ENCODE measurements around the gene ALG9.
A peak's percentile ranks its signal among the peaks of the same experiment; 100 is the strongest.

Gene ALG9

DNA sequence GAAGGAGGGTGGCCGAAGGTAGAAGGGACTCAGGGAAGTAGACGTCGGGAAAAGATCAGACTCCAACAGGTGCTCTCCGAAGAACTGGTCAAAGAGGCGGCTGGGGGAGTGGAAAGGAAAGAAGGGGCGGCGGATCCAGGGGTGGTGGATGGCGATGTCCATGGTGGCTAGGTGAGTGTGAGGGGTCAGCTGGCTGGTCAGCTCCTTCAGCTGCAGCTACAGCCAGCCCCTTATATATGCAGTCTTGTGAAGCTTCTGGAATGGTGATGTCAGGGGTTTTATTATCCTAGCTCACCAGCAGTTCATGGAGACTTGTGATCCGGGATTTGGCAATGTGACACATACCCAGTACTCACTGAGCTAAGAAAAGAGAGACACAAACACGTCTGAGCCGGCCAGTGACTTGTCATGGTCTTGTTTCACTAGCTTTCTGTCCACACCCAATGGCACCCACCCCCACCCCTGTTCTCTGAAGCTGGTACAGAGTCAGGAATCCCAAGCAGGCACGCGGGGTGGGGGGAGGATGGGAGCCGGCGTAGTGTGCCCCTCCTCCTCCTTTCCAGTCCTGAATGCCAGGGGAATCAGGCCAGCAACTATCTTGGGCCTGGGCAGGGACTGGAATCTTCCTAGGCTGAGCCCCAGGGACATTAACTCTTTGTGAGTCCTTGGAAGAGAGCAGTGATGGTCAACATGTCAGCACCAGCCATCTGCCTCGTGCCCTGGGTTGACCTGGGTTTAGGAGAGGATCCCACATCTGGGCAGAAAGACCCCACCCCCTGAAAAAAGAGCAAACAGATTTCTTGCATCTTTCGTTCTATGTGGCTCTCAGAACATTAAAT lies 40.4 kb upstream of the ALG9 start, which contains the start of gene CRYAB:
CRYAB (minus strand) TSS at position 208 of the 839 bp plus-strand sequence; CDS start at position 162, 46 bp downstream.
- DNase-seq = peak; percentile 96 to 99
- no peaks in the 10 kb centered on the region for H3K27me3 ChIP-seq
- peak within 1 kb of the TSS; percentile 70 to 84 for H3K4me3 ChIP-seq
- H3K36me3 ChIP-seq = peaks cover 10 to 25% (median 13%) of the 10 kb centered on the region in 3 donors
- H3K4me1 ChIP-seq = peaks cover 0 to 55% (median 14%) of the 10 kb centered on the region in 4 donors
- TF ChIP-seq, protein P1, sequence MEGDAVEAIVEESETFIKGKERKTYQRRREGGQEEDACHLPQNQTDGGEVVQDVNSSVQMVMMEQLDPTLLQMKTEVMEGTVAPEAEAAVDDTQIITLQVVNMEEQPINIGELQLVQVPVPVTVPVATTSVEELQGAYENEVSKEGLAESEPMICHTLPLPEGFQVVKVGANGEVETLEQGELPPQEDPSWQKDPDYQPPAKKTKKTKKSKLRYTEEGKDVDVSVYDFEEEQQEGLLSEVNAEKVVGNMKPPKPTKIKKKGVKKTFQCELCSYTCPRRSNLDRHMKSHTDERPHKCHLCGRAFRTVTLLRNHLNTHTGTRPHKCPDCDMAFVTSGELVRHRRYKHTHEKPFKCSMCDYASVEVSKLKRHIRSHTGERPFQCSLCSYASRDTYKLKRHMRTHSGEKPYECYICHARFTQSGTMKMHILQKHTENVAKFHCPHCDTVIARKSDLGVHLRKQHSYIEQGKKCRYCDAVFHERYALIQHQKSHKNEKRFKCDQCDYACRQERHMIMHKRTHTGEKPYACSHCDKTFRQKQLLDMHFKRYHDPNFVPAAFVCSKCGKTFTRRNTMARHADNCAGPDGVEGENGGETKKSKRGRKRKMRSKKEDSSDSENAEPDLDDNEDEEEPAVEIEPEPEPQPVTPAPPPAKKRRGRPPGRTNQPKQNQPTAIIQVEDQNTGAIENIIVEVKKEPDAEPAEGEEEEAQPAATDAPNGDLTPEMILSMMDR (IDR thresholded peaks at IDR 0.05) = no peak
- H3K9me3 ChIP-seq = no peaks in the 10 kb centered on the region
- peak within 1 kb of the TSS; percentile 92 to 98 for H3K27ac ChIP-seq
- intact Hi-C loops (cut with DNase I; ENCODE audit: low total_unique reads) = loop anchor here (2.0 kb wide), 1 partner anchor 15 kb away; no protein-coding TSS in a partner anchor

DNA sequence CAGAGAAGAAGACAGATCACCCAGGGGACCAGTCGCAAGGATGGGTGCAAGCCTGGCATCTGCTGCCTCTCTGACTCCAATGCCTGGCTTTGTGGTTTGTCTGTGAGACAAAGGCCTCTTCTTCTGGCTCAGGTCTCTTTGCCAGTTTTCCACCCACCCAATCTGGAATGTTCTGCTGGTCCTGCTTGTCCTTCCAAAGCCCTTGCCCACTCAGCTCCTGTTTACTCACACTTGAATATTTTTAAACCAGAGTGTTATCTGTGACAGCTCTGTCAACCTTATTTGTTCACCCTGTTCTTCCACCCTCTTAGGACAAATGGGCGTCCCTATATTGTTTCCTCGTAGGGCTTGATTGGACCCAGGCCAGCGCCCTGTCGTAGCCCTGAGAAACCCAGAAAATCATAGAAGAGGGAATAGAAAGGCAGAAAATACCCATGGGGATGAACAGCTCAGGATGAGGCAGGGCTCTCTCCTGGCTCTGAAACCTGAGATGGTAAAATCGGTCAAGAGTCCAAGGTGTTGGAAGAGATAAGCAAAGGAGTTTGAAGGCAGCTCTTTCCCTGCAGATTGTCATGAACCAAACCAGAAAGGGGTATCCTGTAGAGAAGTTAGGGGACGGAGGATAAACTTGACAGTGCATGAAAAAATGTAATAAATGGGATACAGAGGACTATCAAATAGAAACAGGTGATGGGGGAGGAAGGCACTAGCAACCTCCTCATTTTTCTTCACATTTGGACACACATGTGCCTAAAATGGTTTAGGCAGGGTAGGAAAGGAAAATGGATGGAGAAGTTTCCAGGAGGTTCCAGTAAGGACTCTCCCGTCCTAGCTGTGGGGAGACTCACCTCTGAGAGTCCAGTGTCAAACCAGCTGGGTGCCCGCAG lies 39.5 kb upstream of the ALG9 start:
- H3K27me3 ChIP-seq = no peaks in the 10 kb centered on the region
- TF ChIP-seq, protein P1 (IDR thresholded peaks at IDR 0.05) = no peak
- peak overlapping the region; percentile 92 to 98 for H3K27ac ChIP-seq
- H3K36me3 ChIP-seq = peaks cover 10 to 25% (median 13%) of the 10 kb centered on the region in 3 donors
- H3K4me1 ChIP-seq = peaks cover 0 to 53% (median 14%) of the 10 kb centered on the region in 4 donors
- no peaks in the 10 kb centered on the region for H3K9me3 ChIP-seq
- H3K4me3 ChIP-seq = peak overlapping the region; percentile 70 to 84
- DNase-seq = no peak
- intact Hi-C loops (cut with DNase I; ENCODE audit: low total_unique reads) = no loop called here

DNA sequence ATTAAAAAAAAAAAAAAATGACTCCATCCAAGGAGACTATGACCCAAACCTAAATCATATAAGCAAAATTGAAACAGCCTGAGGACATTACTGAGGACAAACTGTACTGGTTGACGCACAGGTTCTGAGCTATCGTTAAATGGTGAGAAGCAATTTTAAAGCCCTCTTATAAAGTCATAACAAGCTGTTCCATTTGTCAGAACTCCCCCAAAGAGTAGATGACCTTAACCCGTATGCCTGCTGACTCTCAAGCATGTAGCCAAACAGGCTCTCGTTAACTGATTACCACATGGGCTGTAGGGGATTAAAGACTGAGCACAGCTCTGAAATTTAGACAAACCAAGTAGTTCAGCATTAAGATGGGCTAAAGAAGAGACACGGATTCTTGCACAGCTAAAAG lies 38.0 kb upstream of the ALG9 start:
- Histone ChIP-seq H3K27me3 (no peaks in the 10 kb centered on the region), H3K4me3 (peak overlapping the region; percentile 70 to 84), H3K27ac (peak overlapping the region; percentile 92 to 98), H3K36me3 (peaks cover 10 to 25% (median 13%) of the 10 kb centered on the region in 3 donors), H3K4me1 (peaks cover 0 to 38% (median 9%) of the 10 kb centered on the region in 4 donors), H3K9me3 (no peaks in the 10 kb centered on the region)
- TF ChIP-seq, protein P1 (IDR thresholded peaks at IDR 0.05) = no peak
- DNase-seq = no peak
- intact Hi-C loops (cut with DNase I; ENCODE audit: low total_unique reads) = no loop called here

DNA sequence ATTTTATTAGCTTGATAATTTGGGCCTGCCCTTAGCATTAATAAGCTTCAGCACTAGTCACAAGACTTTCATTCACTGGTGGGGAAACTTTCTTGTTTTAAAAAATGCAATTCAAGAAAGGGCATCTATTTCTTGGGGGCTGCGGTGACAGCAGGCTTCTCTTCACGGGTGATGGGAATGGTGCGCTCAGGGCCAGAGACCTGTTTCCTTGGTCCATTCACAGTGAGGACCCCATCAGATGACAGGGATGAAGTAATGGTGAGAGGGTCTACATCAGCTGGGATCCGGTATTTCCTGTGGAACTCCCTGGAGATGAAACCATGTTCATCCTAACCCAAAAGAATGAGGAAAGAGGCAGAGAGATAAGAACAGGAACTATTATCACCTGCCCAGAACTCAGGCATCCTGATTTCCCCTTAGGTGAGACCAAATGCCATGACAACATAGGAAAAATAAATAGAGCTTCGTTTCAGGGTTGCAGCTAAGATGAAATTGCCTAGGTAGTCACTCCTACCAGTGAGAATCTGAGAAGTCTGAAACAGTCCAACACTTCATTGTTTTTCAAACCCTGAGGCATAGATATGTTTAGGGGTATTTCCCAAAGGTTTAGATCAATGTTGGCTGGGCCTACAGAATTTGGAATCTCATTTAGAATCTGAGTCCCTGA lies 37.4 kb upstream of the ALG9 start:
- intact Hi-C loops (cut with DNase I; ENCODE audit: low total_unique reads) = no loop called here
- Histone ChIP-seq H3K4me3 (peak overlapping the region; percentile 70 to 84), H3K4me1 (peaks cover 0 to 35% (median 7%) of the 10 kb centered on the region in 4 donors), H3K27me3 (no peaks in the 10 kb centered on the region), H3K9me3 (no peaks in the 10 kb centered on the region), H3K36me3 (peaks cover 10 to 25% (median 13%) of the 10 kb centered on the region in 3 donors), H3K27ac (peak overlapping the region; percentile 92 to 98)
- no peak for DNase-seq
- TF ChIP-seq, protein P1 (IDR thresholded peaks at IDR 0.05) = no peak

DNA sequence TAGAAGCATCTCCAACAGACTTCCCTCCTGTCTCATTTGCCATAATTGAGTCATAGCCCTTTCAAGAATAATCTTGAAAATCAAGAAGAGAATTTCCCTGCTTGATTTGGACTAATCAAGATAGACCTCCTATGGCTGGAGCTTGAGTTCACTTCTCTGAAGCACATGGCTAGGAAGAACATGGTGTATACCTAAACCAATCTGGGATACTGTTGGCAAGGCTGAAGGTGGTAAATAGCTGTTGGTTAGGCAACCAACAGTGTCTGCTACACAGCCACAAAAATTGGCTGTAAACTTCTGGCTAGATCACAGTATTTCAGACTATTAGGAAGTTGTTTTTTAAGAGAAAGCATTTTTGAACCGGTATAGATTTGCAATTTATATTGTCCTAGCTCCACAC lies 35.3 kb upstream of the ALG9 start:
- peaks cover 0 to 32% (median 3%) of the 10 kb centered on the region in 4 donors for H3K4me1 ChIP-seq
- no peaks in the 10 kb centered on the region for H3K9me3 ChIP-seq
- DNase-seq = no peak
- intact Hi-C loops (cut with DNase I; ENCODE audit: low total_unique reads) = no loop called here
- peak overlapping the region in 1 of 2 donors; percentile 26 for H3K27ac ChIP-seq
- TF ChIP-seq, protein P1 (IDR thresholded peaks at IDR 0.05) = no peak
- peaks cover 10 to 25% (median 13%) of the 10 kb centered on the region in 3 donors for H3K36me3 ChIP-seq
- H3K4me3 ChIP-seq = no peak overlapping the region
- H3K27me3 ChIP-seq = no peaks in the 10 kb centered on the region

Measured in tibial artery (tissue), 4 donors.